Measurements from ENCODE around the gene CLMN.

CLMN gene

DNA sequence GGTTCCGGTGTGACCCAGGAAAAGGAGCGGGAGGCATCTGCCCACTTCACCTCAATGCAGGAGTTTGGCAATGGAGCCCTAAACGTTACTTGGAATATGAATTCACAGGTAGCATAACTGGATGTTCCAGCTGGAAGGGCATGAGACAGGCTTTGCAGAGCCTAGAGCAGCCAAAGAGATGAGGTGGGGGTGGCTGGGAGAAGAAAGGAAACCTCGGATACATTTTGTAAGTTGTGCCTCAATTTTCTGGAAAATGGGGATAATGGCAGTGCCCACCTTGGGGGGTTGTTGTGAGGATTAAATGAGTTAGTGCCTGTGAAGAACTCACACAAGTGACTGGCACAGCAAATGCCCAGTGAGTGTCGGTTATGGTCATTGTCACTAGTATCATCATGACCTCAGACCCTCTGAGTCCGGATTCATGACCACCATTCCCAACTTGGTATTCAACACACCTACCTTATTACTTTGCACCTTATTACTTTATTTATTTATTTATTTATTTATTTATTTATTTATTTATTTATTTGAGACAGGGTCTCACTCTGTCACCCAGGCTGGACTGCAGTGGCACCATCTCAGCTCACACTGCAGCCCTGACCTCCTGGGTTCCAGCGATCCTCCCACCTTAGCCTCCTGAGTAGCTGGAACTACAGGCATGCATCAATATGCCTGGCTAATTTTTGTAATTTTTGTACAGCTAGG lies 56.0 kb downstream of the CLMN start:
- H3K4me1 ChIP-seq (ENCODE audit: control insufficient read depth in 1 of 2, insufficient read depth in 2 of 2, low read length in 2 of 2): peaks cover 30 to 32% of the 10 kb centered on the region in 2 donors
- no peak overlapping the region for H3K4me3 ChIP-seq (ENCODE audit: low read depth in 1 of 2, low read length in 2 of 2)
- no peaks in the 10 kb centered on the region for H3K9me3 ChIP-seq (ENCODE audit: control insufficient read depth in 1 of 2, low read length in 2 of 2)
- no peaks in the 10 kb centered on the region for H3K36me3 ChIP-seq (ENCODE audit: control insufficient read depth in 1 of 2, insufficient read depth in 2 of 2, low read length in 2 of 2)
- H3K9ac ChIP-seq (ENCODE audit: low read depth in 1 of 2, low read length in 2 of 2): no peak overlapping the region
- no peak overlapping the region for H3K27ac ChIP-seq (ENCODE audit: low read depth, low read length)
- no peaks in the 10 kb centered on the region for H3K27me3 ChIP-seq (ENCODE audit: control insufficient read depth in 1 of 2, insufficient read depth in 2 of 2, low read length in 2 of 2)

DNA sequence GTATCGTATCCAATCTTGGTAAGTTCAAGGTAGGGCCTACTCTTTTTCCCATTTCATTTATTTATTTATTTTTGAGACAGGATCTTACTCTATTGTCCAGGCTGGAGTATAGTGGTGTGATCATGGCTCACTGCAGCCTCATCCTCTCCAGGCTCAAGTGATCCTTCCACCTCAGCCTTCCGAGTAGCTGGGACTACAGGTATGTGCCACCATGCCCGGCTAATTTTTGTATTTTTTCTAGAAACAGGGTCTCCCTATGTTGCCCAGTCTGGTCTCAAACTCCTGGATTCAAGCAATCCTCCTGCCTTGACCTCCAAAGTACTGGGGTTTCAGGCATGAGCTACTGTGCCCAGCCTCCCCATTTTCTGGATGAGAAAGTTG lies 57.2 kb downstream of the CLMN start:
- no peak overlapping the region for H3K9ac ChIP-seq (ENCODE audit: low read depth in 1 of 2, low read length in 2 of 2)
- H3K27me3 ChIP-seq (ENCODE audit: control insufficient read depth in 1 of 2, insufficient read depth in 2 of 2, low read length in 2 of 2): no peaks in the 10 kb centered on the region
- H3K4me3 ChIP-seq (ENCODE audit: low read depth in 1 of 2, low read length in 2 of 2): no peak overlapping the region
- no peak overlapping the region for H3K27ac ChIP-seq (ENCODE audit: low read depth, low read length)
- peaks cover 30 to 32% of the 10 kb centered on the region in 2 donors for H3K4me1 ChIP-seq (ENCODE audit: control insufficient read depth in 1 of 2, insufficient read depth in 2 of 2, low read length in 2 of 2)
- no peaks in the 10 kb centered on the region for H3K9me3 ChIP-seq (ENCODE audit: control insufficient read depth in 1 of 2, low read length in 2 of 2)
- H3K36me3 ChIP-seq (ENCODE audit: control insufficient read depth in 1 of 2, insufficient read depth in 2 of 2, low read length in 2 of 2): no peaks in the 10 kb centered on the region

DNA sequence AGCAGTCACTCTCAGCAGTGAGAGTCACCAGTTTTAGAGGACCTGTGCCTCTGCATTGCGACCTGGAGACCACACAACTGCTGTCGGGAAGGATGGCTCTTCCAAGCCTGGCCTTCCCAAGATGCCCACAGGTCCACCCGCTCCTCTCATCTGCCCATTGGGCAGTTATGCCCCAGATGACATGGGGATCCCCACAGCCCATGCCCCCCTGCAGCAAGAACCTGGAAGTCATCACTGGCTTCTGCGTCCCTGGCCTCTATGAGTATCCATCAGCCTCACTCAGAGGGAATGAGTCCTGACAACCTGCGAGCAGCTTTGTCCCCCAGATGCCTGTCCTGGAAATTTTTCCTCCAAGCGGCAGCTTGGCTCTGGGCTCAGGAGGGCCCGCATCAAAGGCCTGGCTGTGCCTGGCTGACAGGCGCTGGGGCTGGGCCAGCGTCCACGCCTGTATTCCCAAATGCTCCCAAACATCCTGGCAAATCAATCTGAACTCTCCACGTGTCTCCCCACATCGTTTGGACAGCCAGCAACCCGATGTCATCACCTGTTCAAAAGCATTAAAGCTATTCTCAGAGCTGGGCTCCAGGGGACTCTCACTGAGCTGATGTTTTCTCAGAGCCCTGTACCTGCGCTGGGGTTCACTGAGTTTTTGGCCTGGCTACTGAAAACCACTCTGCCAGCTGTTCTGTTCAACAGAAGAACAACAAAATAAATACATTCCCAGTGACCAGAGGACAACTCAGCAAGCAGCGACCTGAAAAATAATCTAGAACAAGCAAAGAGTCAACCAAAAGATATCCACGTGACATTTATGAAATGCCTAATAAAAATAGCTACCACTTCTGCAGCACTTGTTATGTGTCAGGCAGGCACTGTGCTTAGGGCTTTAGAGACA lies 57.8 kb downstream of the CLMN start:
- no peak overlapping the region for H3K4me3 ChIP-seq (ENCODE audit: low read depth in 1 of 2, low read length in 2 of 2)
- H3K4me1 ChIP-seq (ENCODE audit: control insufficient read depth in 1 of 2, insufficient read depth in 2 of 2, low read length in 2 of 2): peaks cover 30 to 32% of the 10 kb centered on the region in 2 donors
- H3K9ac ChIP-seq (ENCODE audit: low read depth in 1 of 2, low read length in 2 of 2): no peak overlapping the region
- no peaks in the 10 kb centered on the region for H3K9me3 ChIP-seq (ENCODE audit: control insufficient read depth in 1 of 2, low read length in 2 of 2)
- no peaks in the 10 kb centered on the region for H3K36me3 ChIP-seq (ENCODE audit: control insufficient read depth in 1 of 2, insufficient read depth in 2 of 2, low read length in 2 of 2)
- H3K27ac ChIP-seq (ENCODE audit: low read depth, low read length): no peak overlapping the region
- H3K27me3 ChIP-seq (ENCODE audit: control insufficient read depth in 1 of 2, insufficient read depth in 2 of 2, low read length in 2 of 2): no peaks in the 10 kb centered on the region

DNA sequence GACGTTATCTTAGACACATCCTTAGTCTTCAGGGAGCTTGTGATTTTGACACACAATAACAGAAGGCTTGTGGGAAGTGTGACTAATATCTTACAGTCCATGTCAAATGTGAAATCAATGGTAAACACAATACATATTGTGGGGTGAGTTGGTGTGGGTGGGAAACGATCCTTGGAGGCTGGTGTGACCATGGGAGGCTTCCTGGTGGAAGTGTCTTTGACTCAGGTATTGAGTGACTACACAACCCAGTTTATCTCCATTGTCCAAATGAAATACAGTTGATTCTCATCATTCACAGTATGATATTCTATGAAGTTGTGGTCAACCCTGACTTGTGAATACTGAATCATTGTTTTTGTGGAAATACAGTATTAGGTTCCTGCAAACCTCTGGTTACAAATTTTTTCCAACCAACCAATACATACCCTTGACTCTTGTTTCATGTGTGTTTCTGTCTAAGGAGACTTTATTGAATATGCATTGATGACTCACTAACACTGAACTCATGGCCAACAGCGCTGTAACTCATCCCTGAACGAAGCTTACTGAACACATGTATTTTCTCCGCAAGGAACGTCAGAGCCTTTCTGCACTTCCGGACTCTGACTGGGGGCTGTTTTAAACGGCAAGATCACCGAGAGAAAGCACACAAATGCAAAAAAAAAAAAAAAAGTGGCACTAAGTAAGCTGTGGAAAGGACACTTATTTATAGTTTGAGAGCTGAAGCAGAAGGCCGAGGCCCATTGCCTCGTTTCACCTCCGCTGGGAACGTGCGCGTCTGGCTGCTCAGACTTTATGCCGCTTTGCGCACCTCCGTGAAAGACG lies 59.0 kb downstream of the CLMN start:
- Histone ChIP-seq H3K27me3 (ENCODE audit: control insufficient read depth in 1 of 2, insufficient read depth in 2 of 2, low read length in 2 of 2) (no peaks in the 10 kb centered on the region), H3K36me3 (ENCODE audit: control insufficient read depth in 1 of 2, insufficient read depth in 2 of 2, low read length in 2 of 2) (no peaks in the 10 kb centered on the region), H3K9me3 (ENCODE audit: control insufficient read depth in 1 of 2, low read length in 2 of 2) (no peaks in the 10 kb centered on the region), H3K4me3 (ENCODE audit: low read depth in 1 of 2, low read length in 2 of 2) (no peak overlapping the region), H3K27ac (ENCODE audit: low read depth, low read length) (no peak overlapping the region), H3K9ac (ENCODE audit: low read depth in 1 of 2, low read length in 2 of 2) (no peak overlapping the region), H3K4me1 (ENCODE audit: control insufficient read depth in 1 of 2, insufficient read depth in 2 of 2, low read length in 2 of 2) (peaks cover 34 to 36% of the 10 kb centered on the region in 2 donors)

DNA sequence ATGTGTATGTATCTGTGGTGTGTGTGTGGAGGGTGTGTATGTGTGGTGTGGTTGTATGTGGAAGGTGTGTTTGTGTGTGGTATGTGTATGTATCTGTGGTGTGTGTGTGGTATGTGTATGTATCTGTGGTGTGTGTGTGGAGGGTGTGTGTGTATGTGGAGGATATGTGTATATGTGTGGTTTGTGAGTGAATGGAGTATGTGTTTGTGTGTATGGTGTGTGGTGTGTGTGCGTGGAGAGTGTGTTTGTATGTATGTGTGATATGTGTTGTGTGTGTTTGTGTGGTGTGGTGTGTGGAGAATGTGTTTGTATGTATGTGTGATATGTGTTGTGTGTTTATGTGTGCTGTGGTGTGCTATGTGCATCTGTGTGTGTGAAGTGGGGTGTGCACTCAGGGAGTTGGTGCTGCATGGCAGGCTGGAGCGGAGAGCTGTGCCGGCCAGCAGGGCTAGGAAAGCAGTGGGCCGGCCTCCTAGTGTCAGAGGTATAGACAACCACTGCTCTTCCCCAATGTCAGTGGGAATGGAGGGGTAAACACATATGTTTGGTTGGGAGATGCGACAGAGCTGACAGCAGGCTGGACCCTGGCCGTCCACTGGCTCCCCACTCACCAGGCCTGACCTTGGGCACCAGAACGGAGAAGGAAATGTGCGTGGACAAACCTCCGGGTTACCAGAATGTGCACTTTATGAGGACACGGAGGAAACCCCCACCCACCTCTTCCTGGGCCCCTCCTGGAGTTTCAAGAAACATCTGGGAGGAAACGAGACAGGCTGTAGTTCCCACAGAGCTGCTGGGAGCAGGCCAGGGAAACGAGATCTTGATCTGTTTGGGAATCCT lies 60.7 kb downstream of the CLMN start:
- no peak overlapping the region for H3K27ac ChIP-seq (ENCODE audit: low read depth, low read length)

DNA sequence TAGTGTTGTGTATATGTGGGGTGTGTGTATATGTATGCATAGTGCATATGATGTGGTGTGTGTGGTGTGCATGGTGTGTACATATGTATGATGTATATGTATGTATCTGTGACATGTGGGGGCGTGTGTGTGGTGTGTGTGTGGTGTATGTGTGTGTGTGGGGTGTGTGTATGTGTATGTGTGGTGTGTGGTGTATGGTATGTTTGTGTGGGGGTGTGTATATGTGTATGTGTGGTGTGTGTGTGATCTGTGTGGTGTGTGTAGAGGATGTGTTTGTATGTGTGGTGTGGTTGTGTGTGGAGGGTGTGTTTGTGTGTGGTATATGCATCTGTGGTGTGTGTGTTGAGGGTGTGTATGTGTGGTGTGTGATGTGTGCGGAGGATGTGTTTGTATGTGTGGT lies 61.6 kb downstream of the CLMN start:
- Histone ChIP-seq H3K27me3 (ENCODE audit: control insufficient read depth in 1 of 2, insufficient read depth in 2 of 2, low read length in 2 of 2) (no peaks in the 10 kb centered on the region), H3K4me3 (ENCODE audit: low read depth in 1 of 2, low read length in 2 of 2) (no peak overlapping the region), H3K27ac (ENCODE audit: low read depth, low read length) (no peak overlapping the region), H3K4me1 (ENCODE audit: control insufficient read depth in 1 of 2, insufficient read depth in 2 of 2, low read length in 2 of 2) (peaks cover 34% of the 10 kb centered on the region in 2 donors), H3K9me3 (ENCODE audit: control insufficient read depth in 1 of 2, low read length in 2 of 2) (no peaks in the 10 kb centered on the region), H3K36me3 (ENCODE audit: control insufficient read depth in 1 of 2, insufficient read depth in 2 of 2, low read length in 2 of 2) (no peaks in the 10 kb centered on the region), H3K9ac (ENCODE audit: low read depth in 1 of 2, low read length in 2 of 2) (no peak overlapping the region)

More for the DNA sequence above, 60.7 kb downstream of the CLMN start:
- Histone ChIP-seq H3K4me3 (ENCODE audit: low read depth in 1 of 2, low read length in 2 of 2) (no peak overlapping the region), H3K9me3 (ENCODE audit: control insufficient read depth in 1 of 2, low read length in 2 of 2) (no peaks in the 10 kb centered on the region), H3K27me3 (ENCODE audit: control insufficient read depth in 1 of 2, insufficient read depth in 2 of 2, low read length in 2 of 2) (no peaks in the 10 kb centered on the region), H3K4me1 (ENCODE audit: control insufficient read depth in 1 of 2, insufficient read depth in 2 of 2, low read length in 2 of 2) (peaks cover 34% of the 10 kb centered on the region in 2 donors), H3K9ac (ENCODE audit: low read depth in 1 of 2, low read length in 2 of 2) (no peak overlapping the region), H3K36me3 (ENCODE audit: control insufficient read depth in 1 of 2, insufficient read depth in 2 of 2, low read length in 2 of 2) (no peaks in the 10 kb centered on the region)

DNA sequence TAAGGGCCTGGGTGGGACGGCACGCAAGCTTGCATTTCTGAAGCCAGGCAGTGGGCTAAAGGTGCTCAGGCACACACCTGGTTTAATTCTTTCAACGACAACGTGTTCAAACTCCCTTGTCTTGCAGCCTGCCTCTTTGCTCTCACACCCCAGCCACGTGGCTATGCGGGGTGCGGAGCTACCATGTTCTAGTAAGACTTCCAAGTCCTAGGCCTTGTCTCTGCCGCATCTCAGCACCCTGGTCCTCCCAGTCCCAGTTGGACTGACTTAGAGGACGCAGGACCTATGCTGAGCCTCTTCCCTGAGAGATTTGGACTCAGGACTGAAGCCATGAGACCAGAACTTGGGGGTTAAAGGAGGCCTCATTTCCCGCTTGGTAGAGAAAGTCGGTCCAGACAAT lies 62.2 kb downstream of the CLMN start:
- no peak overlapping the region for H3K27ac ChIP-seq (ENCODE audit: low read depth, low read length)

DNA sequence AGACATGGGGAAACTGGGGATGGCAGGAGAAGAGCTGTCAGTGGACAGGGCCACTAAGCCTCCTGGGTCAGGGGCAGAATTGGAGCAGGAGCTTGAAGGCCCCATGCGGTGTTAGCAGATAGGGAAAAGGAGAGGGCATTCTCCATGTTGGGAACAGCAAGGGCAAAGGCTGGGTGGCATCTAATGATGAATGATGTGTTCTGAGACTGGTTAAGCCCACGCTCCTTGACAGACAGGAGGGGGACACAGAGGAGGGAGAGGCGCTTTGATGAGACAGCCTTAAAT lies 63.0 kb downstream of the CLMN start:
- peaks cover 44 to 45% of the 10 kb centered on the region in 2 donors for H3K4me1 ChIP-seq (ENCODE audit: control insufficient read depth in 1 of 2, insufficient read depth in 2 of 2, low read length in 2 of 2)
- no peak overlapping the region for H3K9ac ChIP-seq (ENCODE audit: low read depth in 1 of 2, low read length in 2 of 2)
- no peaks in the 10 kb centered on the region for H3K36me3 ChIP-seq (ENCODE audit: control insufficient read depth in 1 of 2, insufficient read depth in 2 of 2, low read length in 2 of 2)
- H3K4me3 ChIP-seq (ENCODE audit: low read depth in 1 of 2, low read length in 2 of 2): no peak overlapping the region
- no peaks in the 10 kb centered on the region for H3K9me3 ChIP-seq (ENCODE audit: control insufficient read depth in 1 of 2, low read length in 2 of 2)
- H3K27me3 ChIP-seq (ENCODE audit: control insufficient read depth in 1 of 2, insufficient read depth in 2 of 2, low read length in 2 of 2): no peaks in the 10 kb centered on the region
- H3K27ac ChIP-seq (ENCODE audit: low read depth, low read length): no peak overlapping the region

More for the DNA sequence above, 62.2 kb downstream of the CLMN start:
- Histone ChIP-seq H3K9ac (ENCODE audit: low read depth in 1 of 2, low read length in 2 of 2) (no peak overlapping the region), H3K9me3 (ENCODE audit: control insufficient read depth in 1 of 2, low read length in 2 of 2) (no peaks in the 10 kb centered on the region), H3K4me1 (ENCODE audit: control insufficient read depth in 1 of 2, insufficient read depth in 2 of 2, low read length in 2 of 2) (peaks cover 39 to 40% of the 10 kb centered on the region in 2 donors), H3K27me3 (ENCODE audit: control insufficient read depth in 1 of 2, insufficient read depth in 2 of 2, low read length in 2 of 2) (no peaks in the 10 kb centered on the region), H3K4me3 (ENCODE audit: low read depth in 1 of 2, low read length in 2 of 2) (no peak overlapping the region), H3K36me3 (ENCODE audit: control insufficient read depth in 1 of 2, insufficient read depth in 2 of 2, low read length in 2 of 2) (no peaks in the 10 kb centered on the region)

DNA sequence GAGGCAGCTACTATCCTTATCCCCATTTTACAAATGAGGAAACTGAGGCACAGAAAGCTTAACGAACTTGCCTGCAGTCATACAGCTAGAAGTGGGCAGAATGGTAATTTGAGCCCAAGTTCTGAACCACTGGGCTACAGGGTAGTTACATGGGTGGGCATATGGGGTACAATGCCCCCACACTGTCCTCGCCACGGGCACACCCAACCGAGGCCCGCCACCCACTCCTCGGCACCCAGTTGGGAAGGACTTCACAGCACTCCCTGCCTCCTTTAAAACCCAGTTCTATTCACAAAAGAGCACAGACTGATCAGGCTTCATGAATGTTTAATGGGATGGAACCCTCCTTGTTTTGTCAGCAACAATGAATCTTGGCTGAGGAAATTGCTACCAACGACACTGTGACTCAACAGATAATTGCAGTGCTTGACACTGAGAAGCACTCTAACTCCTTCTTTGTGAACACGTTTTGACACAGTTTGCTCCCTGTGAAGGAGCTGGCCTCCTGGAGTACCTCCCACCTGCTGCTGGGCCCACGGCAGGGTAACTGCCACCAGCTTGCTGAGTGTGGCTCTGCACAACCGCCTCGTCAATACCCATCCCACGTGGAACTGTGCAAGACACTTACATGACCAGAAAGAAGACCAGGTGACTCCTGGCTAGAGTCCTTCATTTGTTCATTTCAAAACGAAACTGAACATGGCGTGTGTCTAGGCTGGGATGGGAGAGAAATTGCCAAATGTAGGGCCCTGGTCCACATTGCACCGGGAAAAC lies 63.5 kb downstream of the CLMN start:
- H3K4me1 ChIP-seq (ENCODE audit: control insufficient read depth in 1 of 2, insufficient read depth in 2 of 2, low read length in 2 of 2): peaks cover 44 to 45% of the 10 kb centered on the region in 2 donors
- peak overlapping the region in 1 of 2 donors; percentile 58 for H3K4me3 ChIP-seq (ENCODE audit: low read depth in 1 of 2, low read length in 2 of 2)
- no peaks in the 10 kb centered on the region for H3K9me3 ChIP-seq (ENCODE audit: control insufficient read depth in 1 of 2, low read length in 2 of 2)
- H3K27ac ChIP-seq (ENCODE audit: low read depth, low read length): no peak overlapping the region
- no peak overlapping the region for H3K9ac ChIP-seq (ENCODE audit: low read depth in 1 of 2, low read length in 2 of 2)
- no peaks in the 10 kb centered on the region for H3K36me3 ChIP-seq (ENCODE audit: control insufficient read depth in 1 of 2, insufficient read depth in 2 of 2, low read length in 2 of 2)
- no peaks in the 10 kb centered on the region for H3K27me3 ChIP-seq (ENCODE audit: control insufficient read depth in 1 of 2, insufficient read depth in 2 of 2, low read length in 2 of 2)
